NOMO-1 treated with dmso at 0.1 percent for 144 hours (cell line): ENCODE measurements around the gene TTC31.

ENCODE experiments used
- DNase-seq: peaks from one replicate; lab custom pipeline; 2025; ENCODE audit not compliant: unreplicated experiment; lab: John Stamatoyannopoulos, UW

The TTC31 gene

DNA sequence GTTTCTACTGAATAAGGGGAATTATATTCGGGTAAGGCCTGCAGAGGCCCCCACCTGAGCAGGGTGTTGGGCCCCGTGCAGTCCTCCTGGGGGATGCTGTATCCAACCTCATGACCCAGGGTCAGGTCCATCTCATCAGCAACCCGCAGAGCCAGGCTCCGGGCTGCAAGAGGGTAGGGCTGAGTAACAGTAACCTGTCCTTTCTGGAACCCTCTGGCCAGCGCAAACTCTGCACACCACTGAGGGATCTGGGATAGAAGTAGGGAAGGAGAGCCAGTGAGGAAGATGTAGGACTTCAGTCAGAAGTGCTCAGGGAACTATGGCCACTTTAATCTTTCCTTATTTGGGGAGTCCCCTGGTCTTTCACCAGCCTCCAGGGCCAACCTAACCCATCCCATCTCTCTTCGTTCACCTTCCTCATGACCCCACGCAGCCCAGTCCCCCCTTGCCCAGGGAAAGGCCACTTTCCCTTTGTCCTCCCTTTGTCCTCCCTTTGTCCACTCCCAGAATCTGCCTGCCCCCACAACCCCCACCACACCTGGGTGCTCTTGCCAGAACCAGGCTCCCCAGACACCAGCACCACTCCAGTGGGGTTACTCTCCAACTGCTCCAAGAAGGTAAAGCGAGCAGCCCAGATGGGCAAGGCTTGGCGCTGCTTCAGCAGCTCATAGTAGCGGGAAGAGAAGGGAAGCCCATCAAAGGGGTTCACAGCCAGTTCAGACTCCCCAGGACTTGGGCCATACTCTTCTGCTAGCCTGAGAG, 42.3 kb downstream of the TTC31 start:
- DNase-seq = no peak

DNA sequence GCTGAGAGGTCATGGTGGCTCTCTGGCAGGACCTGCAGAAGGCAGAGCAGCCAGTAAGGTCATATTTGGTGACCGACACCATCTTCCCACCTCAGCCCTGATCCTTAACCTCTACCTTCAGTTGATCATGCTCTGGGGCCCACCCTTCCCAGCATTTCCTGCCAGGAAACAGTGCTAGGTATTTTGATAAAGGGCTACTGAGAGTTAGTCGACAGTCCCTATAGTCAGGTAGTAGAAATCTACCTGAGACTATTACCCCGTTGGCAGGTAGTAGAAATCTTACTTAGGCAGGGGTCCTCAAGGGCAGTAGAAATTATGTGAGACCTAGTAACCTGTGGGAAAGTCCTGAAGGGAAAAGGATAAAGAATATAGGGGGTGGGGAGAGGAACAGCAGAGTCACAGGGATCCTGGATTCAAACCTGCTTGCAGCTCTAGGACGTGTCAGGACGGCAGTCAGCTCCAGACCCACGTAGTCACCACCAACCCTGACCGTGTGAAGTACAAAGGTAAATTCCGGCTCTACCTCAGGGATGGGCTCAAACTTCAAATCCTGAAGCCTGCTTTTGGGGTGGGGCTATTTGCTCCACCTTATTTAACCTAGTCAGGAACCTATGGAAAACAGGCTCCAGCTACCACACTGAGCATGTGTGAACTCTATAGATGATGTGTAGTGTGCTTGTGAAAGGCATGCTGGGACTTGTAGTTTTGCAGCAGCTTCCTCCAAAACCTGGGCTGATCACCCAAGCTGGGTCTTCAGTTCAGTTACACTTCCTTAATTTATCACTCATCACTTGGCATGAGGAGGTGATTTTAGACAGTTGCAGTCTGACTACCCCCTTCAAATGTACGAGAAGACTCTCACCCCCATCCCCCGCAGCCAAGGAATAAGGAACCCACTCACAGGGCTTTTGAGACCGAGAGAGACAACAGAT, 43.1 kb downstream of the TTC31 start, which contains the start of gene DQX1:
DQX1 (minus strand) TSS at position 515 of the 932 bp plus-strand sequence; CDS start at position 13, 502 bp downstream.
- peak; percentile 56 for DNase-seq

DNA sequence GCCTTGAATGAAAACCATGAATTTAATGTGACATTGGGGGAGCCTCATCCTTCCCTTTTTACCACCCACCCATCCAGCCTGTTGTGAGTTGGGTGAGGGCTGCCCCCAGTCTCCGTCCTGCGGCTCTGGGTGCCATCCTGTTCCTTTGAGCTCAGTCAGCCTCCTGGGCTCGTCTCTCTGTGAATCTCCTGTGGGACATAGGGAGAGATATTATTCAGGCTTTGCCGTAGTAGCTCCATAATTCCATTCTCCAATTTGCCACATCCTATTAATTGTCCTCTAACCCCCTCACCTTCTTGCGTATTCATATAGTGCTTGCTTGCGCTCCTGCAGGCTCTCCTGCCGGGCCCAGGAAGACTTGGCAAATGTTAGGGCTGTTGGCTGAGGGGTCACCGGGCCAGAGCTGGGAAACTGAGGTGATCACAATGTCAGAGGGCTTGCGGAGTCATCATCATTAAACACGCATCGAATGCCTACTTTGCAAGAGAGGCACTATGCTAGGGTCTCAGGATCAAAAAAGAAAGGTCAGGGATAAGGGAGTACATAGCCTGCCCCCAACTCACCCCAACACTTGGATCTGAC, 43.9 kb downstream of the TTC31 start:
- DNase-seq = no peak

DNA sequence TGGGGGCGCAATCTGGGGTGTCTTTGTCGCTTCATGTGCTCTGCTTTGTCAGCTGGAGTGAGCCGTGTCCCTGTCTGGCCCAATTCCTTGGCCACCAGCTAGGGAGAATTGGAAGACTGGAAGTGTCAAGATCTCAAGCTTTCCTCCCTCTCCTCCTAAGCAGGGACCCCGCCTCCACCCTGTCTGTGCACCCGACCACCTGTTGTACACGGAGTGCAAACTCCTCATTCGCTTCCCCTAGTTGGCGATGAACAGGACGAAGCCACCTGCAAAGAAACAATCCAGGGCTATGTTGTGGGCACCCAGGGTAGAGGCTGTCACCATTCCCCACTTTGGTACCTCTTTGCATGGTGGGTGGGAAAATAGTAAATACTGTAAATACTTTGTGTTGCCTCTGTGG, 44.9 kb downstream of the TTC31 start:
- no peak for DNase-seq

DNA sequence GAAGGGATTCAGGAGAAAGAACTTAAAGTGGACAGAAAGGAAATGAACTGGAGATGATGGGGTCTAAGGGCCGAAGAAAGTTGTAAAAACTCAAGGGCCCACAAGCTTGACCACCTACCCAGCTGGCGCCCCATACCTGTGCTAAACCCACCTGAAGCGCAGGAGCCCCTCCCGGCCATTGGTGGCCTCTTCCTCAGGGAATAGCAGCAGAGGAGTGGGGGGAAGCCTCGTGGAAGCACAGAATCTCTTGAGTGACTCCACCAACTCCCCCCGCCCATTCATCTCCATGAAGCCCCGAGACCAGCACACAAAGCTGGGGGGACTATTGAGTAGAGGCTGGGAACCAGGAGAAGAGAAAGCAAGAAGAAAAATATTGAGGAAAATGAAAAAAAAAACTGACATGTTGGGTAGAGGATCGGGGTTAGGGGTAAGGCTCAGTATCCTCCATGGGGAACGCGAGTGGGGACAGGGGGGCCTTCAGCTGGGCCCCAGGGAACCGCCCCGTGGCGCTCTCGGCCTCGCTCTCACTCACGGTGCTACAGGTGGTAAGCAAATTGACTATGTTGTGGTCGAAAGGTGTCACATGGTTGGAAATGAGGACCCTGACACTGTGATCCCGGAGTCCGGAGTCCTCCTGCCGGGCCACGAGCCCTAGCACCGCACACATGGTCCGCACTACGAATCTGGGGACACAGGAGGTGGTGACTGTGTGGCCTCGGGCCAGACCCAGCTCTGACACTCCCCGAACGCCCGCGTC, 45.9 kb downstream of the TTC31 start:
- no peak for DNase-seq

DNA sequence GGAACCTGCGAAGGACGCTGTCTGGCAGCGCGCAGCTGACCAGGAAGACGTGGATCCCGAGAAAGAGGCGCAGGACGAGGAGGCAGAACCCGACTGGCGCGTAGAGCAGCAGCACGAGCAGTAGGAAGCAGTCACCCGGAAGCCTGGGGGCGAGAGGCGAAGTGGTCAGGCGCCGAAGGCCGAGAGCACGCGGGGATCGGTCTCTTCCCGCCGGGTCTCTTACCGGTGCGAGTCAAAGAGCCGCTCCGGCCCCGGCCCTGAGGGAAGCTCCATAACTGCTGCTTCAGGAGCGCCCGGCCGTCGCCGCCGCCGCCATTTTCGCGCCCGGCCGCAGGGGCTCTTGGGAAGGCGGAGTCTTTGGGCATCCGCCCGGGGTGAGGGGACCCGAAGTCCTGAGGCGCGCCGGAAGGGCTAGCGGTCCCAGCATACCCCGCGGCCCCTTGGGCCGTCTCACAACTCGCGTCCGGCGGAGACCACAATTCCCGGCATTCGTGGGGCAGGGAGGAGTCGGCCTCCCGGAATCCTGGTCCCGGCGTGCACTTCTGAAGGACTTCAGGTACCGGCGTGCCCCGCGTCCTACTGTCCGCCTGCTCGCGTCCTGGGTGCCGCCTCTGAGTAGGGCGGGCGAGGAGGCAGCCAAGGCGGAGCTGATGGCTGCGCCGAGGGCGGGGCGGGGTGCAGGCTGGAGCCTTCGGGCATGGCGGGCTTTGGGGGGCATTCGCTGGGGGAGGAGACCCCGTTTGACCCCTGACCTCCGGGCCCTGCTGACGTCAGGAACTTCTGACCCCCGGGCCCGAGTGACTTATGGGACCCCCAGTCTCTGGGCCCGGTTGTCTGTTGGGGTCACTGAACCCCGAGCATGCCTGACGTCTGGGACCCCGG, 46.7 kb downstream of the TTC31 start, which contains the start of the genes AUP1 and HTRA2:
AUP1 (minus strand) TSS at position 350 of the 882 bp plus-strand sequence; CDS start at position 273, 77 bp downstream.
HTRA2 (plus strand) TSS at position 577 of the 882 bp plus-strand sequence; CDS start at position 651, 74 bp downstream.
- peak; percentile 97 for DNase-seq

DNA sequence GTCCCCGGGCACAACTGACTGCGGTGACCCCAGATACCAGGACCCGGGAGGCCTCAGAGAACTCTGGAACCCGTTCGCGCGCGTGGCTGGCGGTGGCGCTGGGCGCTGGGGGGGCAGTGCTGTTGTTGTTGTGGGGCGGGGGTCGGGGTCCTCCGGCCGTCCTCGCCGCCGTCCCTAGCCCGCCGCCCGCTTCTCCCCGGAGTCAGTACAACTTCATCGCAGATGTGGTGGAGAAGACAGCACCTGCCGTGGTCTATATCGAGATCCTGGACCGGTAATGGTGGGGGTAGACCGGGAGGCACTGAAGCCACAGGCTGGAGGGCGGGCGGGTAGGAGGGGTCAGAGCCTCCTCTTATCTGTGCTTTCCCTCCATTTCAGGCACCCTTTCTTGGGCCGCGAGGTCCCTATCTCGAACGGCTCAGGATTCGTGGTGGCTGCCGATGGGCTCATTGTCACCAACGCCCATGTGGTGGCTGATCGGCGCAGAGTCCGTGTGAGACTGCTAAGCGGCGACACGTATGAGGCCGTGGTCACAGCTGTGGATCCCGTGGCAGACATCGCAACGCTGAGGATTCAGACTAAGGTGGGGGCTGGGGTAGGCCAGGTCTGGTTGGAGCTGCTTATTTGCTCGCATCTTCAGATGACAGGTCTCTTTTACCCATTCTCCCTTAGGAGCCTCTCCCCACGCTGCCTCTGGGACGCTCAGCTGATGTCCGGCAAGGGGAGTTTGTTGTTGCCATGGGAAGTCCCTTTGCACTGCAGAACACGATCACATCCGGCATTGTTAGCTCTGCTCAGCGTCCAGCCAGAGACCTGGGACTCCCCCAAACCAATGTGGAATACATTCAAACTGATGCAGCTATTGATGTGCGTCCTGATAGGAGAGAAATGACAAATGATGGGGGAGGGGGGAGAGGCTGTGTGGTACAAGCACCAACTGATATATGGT, 47.6 kb downstream of the TTC31 start:
- DNase-seq = peak; percentile 16

DNA sequence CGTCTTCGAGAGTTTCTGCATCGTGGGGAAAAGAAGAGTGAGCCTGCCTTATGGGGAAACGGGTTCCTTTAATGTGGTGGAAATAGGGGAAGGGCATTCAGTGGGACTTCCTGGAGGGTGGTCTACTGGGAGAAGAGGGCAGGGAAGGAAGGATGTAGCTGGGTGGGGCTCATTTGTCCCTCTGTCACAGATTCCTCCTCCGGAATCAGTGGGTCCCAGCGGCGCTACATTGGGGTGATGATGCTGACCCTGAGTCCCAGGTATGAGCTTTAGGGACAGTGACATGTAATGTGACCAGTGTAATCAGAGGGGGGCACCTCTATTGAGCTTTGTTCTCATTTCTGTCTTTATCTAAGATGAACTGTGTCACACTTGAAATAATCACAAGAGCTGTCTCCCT, 48.8 kb downstream of the TTC31 start:
- DNase-seq = no peak

DNA sequence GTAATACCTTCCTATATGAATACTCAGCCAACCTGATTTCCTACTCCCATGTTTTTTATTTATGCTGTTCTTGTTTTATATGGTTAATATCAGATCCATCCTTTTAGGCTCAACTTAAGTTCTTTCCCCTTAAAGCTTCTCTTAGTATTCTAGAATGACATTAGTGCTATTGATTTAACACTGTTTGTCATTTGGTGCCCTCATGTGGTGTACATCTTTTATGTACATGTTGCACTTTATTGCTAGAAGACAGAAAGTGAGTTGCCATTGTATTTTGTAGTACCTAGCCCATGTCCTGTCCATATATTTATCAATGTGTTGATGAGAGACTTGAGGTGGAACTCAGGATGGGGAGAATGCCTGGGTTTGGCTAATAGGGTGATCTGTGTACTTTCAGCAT, 49.3 kb downstream of the TTC31 start:
- DNase-seq = no peak

DNA sequence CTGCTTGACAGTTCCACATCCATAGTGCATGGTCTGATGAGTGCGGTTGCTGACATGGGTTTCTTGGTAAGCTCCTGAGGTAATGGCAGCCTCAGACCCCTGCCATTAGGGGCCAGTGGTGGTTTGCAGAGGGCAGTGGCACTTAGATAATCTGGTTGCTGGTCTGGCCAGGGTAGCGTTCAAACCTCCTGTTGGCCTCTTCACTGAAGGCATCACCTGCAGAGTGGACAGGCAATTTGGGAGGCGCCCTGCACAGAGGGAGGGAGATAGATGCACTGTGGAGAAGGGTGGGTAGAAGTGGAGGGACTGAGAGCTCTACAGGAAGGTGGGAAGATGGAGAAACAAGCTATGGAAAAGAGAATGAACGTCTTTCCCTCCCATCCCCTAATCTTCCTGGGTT, 50.6 kb downstream of the TTC31 start:
- no peak for DNase-seq

DNA sequence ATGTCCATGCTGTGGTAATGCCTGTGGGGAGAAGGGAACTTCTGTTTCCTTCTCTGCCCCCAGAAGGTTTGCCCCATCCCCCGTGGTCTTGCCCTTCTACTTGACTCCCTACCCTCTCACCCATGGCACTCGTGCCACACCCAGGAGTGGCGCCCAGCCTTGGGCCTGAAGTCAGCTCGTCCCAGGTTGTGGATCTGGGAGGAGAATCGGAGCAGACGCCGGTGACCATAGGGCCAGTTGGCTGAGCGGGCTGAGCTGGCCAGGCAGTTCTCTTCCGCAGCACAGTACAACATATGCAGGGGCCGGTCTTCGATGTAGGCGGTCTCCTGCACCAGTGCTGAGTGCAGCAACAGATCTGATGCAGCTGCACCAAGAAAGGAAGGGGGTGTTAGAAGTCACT, 51.5 kb downstream of the TTC31 start:
- DNase-seq = no peak

DNA sequence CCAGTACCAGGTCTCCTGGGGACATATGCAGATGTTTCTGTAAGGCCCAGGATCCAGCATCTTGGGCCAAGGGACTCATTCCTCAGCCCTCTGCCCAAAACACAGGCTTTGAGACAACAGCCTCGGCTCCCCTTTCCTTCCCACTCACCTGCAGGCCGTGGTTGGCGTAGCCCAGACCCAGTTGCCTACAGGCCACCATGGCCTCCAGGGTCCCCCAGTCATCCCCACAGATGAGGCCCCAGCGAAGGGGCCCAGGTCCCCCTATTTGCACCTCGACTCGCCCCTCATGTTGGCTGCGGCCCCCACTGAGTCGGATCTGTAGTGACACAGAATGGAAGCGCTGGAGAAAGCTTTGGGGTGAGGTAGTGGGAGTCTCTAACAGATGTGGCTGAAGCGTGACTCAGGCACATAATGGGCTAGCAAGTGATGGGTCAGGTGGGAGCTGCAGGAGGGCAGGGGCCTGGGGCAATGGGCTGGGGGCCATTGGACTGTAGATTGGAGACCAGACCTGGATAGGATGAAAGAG, 52.6 kb downstream of the TTC31 start:
- no peak for DNase-seq

DNA sequence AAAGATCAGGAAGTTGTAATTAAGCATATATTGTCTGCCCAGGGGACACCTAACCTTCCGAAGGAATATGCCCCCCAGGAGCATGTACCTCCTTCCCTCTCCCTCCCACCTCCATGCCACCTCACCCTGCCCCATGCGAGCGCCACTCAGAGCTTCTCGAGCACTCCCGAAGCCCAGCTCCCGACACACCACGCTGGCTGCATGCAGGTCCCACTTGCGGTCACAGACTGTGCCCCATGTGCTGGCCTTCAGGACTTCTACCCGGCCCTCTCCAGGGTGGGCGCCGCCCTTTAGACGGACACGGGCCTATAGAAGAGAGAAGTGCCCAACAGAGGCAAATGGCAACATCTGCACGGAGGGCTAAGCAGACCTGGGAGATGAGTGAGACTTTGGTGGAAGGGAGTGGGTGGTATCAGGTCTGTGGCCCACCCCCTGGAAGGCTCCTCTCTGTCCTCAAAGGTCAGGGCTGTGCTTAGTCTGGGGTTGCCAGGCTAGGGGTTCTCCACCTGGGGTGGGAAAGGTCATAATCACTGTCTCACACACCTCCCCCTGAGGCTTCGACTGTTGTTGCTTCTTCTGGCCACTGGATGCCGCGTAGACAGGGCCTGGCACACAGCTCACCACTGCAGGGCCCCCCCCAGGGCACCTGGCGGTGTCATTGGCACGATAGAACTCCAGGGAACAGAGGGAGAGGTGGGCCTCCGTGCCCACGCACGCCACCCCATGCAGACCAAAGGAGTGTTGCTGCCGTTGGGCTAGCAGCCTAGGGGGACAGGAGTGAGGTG, 53.5 kb downstream of the TTC31 start:
- DNase-seq = no peak

DNA sequence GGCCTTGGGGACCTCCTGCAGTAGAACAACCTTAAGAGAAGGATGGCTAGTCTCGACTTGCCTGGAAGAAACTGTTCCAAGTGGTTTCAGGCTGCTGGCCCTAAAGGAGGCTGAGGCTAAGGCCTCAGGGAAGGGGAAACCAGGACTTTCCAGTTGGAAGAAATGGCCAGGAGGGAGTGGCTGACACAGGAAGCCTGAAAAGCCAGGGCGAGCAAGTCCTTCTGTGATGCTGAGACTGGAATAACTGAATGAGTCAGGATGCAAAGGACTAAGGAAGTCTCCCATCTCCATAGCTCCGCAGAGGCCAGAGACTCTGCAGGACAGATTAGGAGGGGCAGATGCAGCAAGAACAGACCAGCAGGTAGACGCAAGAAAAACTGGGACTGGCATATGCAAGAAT, 54.3 kb downstream of the TTC31 start:
- DNase-seq = no peak

DNA sequence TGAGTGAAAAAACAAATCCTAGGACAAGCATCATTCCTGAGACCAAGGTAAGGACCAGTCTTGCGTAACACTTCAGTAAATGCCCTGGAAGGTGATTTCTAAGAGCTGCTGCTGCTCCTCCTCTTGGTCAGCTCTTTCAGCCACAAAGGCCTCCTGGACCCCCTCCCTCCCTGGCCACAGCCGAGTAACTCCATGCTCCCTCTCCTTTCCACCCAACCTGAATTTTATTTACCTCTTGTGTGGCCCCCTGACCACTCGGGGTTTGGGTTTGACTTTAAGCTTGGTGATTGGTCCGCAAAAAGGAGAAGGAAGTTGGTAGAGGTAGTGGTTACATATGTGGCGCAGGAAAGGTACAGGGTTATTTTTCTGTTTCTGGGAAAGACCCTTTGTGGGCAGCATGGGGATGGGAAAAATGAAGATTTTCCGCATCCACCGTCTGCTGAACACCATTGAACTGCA, 56.0 kb downstream of the TTC31 start:
- no peak for DNase-seq

DNA sequence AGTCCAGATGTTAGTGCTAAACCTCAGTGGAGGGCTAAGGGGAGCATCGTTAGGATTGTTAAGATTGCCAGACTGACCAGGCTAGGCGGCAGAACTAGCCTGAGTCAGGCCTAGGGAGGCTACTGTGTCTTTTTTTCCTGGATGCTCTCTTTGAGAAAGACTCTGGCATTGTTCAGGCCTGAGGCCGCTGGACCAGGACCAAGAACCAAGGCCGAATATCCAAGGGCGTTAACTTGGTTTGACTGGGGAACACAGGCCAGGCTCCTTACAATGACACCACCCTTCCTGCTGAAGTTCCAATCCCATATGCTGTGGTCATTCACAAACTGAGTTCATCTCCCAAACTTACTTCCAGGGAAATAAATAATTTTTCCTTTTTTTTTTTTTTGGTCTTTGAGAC, 57.4 kb downstream of the TTC31 start:
- DNase-seq = no peak

DNA sequence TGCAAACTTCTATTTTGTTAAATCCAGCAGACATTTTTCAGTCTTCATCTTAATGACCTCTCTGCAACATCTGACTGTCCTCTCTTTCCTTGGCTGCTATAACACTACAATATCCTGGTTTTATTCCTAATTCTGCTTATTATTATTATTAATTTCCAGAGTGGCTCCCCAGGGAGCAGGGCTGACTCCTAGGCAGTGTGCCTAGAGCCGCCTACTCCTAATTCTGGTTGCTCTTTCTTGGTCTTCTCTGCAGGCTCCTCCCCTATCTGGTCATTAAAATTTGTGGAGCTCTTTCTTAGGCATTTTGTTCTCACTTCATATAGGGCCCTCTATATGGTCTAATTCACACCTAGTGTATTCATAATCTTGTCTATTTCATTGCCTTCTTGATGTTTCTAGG, 60.1 kb downstream of the TTC31 start:
- DNase-seq = no peak
